Cerebellar cortex (tissue), 1 donor: Measurements from ENCODE around the gene DBP.
A peak's percentile ranks its signal among the peaks of the same experiment; 100 is the strongest.
"Not testable (repeated sequence)": the region's sequence is repeated elsewhere in the genome, so short reads cannot be mapped to it uniquely, and the experiment has no call there.

ENCODE experiments used
- DNase-seq: peaks from one replicate; pipeline ENCODE4 v3.0.0-alpha.2; 2015; ENCODE audit warnings: low spot score

DBP gene

GRCh38 chr19:48639483-48640375 is 2.5 kb upstream of the DBP start:
- DNase-seq = no peak

- DNase-seq = peak; percentile 71
These were observed 1.7 kb upstream of the DBP start for GRCh38 chr19:48638831-48639381.

DNA sequence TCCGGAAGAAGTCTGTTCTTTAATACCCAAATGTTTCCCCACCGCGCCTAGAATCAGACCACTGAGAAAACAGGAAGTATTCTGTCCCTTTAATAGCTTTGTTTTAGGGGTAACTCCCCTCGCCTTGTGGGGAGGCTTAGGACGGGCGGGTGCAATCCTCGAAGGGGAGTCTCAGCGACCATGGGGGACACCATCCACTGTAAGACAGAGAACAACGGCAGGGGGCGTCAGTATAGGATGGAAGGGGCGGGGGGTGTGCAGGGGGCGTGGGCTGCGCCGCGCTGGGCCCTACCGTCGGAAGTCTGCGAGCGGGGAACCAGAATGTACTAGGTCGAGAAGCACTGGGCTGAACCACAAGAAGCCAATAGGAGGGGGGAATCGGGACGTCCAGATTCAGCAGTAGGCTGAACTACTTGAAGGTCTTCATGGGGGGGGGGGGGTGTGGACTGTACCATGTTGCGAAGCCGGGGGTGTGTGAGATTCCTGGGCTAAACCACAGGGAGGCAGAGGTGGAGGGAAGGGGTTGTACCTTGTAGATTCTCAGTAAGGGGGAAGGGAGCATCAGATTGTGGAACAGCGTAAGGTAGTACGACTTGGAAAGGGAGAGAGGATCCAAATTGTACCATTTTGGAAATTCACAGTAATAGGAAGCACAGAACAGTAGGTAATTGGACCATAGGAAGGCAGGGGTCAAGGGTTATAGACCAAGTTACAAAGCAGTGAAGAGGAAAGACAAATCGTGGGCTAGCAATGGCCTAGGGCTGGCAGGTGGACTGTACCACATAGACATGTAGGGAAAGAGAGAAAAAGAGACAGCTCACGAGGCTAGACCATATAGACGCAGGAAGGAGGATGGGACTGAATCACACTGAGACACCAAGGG is 1.0 kb upstream of the DBP start:
- DNase-seq = peak; percentile 98

DNA sequence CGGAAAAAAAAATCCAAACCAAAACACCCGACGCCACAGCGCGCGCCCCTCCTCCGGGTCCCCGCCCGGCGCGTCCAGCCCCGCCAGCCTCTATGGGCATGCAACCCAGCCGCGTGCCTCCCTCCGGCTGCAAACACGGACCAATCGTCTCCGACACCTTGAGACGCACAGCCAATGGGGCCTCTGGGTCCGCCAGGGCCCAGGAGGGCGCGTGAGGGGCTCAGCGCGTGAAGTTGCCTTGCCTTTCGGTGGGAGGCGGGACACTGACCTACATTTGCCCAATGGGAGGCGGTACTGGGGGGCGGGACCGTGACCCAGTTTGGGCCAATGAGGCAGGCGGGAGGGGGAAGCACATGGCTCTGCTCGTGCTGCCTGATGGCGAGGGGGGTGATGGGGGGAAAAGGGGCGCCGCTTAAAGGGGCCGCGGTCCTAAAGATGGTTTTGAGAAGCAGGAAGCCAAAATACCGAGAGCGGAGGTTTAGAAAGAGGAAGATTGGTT is 319 bp upstream of the DBP start:
- peak; percentile 100 for DNase-seq

DNA sequence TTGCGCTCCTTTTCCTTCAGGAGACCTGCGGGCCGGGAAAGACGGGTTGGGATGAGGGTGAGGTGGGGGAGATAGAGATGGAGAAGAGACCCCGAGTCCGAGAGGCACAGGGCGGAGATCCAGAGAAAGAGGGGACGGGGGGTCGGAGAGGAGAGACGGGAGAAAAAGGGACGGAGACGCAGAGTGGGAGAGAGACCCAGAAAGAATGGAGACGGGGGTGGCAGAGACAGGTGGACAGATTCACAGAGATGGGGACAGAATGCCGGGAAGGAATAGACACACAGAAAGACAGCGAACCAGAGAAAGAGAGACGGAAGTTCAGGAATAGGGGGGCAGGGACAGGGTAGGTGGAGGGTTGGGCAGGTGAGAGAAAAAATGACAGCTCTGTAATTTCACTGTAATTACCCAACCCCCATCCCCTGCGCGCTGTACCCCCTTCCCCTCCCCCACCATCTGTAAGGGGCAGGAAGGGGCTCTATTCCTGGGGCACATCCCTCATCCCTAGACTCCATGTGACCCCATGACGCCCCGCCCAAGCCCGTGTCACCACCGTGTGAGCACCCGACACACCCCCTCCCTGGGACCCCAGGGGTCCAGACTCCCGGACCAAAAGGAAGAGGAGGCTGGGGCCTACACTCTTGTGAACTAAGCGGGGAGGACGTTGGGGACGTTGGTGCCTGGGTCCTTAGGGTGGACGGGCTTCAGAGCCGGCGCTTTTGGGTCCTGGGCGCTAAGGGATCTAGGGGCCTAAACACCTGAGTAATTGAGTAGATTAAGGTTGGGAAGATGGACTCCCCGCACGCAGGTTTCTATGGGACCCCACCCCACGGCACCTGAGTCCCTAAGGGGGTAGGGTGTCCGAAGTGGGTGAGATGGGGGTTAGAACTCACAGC is 967 bp downstream of the DBP start:
- DNase-seq = no peak

- DNase-seq = peak; percentile 79
These were observed 1.8 kb downstream of the DBP start for GRCh38 chr19:48635263-48635965.

GRCh38 chr19:48634424-48635262 is 2.5 kb downstream of the DBP start:
- DNase-seq = peak; percentile 99

DNA sequence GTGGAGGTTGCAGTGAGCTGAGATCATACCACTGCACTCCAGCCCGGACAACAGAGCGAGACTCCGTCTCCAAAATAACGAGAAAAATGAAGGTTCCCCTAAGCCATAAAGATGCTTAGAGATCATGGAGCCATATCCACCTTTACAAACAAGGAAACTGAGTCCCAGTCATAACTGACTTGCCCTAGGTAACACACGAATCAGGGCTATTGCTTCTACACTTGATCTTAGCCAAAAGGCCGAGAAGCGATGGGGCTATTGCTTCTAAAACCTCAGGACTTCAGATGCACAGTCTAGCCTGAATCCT is 3.2 kb downstream of the DBP start:
- no peak for DNase-seq

DNA sequence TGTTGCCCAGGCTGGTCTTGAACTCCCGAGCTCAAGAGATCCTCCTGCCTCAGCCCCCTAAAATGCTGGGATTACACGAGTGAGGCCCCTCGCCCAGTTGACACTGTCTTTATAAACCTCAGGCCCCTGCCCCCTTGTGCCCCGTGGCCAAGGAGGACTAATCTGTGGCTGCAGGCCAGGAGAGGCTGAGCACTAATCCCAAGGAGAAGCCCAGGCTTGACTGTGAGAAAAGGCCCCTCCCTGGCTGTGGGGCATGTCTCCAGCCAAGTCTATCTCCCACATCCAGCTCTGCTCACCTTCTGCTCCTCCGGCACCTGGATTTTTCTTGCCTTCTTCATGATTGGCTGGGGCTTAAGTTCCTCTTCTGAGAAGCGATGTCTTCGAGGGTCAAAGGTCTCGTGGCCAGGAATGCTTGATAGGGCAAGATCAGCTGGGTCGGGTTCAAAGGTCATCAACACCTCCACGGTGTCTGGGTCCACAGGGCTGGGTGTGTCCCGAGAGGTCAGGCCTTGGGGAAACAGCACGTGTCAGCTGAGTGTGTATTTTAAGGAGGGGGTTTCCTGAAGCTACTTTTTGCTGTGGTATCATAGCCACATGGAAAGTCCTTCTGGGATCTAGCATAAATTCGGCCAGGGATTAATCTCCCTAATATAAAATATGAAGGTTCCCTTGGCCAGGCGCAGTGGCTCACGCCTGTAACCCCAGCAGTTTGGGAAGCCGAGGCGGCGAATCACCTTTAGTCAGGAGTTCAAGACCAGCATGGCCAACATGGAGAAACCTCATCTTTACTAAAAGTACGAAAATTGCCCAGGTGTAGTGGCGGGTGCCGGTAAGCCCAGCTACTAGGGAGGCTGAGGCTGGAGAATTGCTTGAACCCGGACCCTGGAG is 3.8 kb downstream of the DBP start:
- no peak for DNase-seq

GRCh38 chr19:48632692-48633147 is 4.5 kb downstream of the DBP start:
- DNase-seq = no peak

DNA sequence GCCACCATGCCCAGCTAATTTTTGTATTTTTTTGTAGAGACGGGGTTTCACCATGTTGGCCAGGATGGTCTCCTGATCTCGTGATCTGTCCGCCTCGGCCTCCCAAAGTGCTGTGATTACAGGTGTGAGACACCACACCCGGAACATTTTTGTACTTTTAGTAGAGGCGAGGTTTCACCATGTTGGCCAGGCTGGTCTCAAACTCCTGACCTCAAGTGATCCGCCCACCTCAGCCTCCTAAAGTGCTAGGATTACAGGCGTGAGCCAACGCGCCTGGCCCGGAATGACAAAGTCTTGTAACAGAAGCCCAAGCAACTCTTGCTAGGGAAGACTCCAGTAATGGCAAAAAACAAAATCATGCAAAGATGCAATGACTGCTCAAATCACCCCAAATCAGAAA is 4.9 kb downstream of the DBP start:
- not testable (repeated sequence) for DNase-seq

DNA sequence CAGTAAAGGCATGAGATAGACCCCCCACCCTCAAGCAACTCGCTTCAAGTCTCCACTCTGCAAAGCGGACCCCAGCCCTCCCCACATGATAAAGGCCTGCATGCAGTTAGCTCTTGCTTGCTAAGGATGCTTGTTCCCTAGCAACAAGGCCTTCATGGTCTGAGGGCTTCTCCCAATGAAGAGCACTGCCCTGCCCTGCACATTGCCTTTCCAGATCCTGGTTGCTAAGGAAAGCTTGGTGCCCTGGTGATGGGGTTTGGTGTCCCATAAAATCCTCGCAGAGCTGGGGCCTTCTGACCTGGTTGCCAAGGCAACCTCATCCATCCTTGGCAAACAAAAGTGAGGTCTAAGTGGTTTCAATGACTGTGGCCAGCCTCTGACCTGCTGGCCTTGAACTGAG is 6.0 kb downstream of the DBP start:
- DNase-seq = no peak

GRCh38 chr19:48630296-48631063 is 6.7 kb downstream of the DBP start:
- no peak for DNase-seq

GRCh38 chr19:48629599-48630295 is 7.4 kb downstream of the DBP start:
- DNase-seq = peak; percentile 93

GRCh38 chr19:48629297-48629598 is 7.9 kb downstream of the DBP start:
- DNase-seq = no peak

- no peak for DNase-seq
These were observed 8.5 kb downstream of the DBP start for GRCh38 chr19:48628486-48629296.

- DNase-seq = no peak
These were observed 9.3 kb downstream of the DBP start for GRCh38 chr19:48627865-48628314.
